HG02885 (cell line): ENCODE measurements around the gene COPS3.

Experiments used
- ATAC-seq: cut with Tn5 transposase; IDR thresholded peaks from one replicate; pipeline ENCODE4 v1.9.1; 2021; ENCODE audit warnings: mild to moderate bottlenecking; ENCODE audit not compliant: unreplicated experiment, poor library complexity

The COPS3 gene

DNA sequence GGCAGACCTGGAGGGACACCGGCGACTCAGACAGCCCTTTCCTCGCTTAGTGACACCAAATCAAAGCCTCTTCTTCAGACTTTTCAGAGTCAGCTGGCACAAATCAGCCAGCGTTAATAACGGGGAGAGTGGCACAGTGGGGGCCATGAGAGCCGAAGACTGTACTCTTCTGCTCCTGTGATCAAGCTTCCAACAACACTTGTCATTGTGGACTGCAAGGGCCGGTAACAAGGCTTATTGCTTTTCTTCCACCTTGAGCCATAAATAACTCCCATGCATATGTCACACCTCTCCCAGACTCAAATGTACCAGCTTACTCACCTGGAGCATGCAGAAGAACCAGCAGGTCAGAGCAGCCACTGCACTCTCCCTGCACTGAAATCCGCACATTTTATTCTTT, 56.9 kb downstream of the COPS3 start:
- no peak for ATAC-seq

DNA sequence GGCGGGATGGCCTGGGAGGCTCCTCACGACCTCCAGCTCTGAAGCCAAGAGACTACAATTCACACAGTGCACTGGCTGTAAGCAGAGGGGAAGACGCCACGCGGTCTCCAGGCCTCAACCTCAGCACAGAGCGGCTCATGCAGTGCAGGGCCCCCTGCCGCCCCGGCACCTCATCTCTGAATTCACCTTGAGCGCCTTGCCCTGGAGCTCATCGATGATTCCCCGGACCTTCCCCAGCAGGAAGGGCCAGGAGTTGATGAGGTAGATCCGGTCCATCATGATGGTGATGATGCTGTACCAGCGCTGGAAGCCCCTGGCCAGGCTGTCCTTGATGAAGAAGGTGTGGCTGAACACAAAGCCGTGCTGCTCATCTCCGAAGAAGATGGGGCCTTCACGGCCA, 57.3 kb downstream of the COPS3 start:
- no peak for ATAC-seq

DNA sequence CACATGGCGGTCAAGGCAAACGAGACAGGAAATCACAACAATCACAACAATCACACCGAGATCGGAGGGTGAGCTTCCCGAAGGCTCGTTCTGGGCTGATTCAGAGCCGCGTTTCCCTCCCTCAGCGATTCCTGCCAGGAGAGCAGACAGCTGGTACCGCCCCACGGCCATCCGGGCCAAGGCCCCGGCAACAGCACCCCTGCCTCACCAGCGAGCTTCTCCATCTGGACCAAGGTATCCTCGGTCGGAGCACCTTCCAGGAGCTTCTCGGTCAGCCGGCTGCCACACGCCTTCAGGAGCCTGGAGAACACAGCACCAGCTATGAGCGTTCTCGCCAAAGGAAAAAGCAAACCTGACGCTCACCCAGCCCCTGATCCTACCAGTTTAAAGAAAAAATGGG, 59.7 kb downstream of the COPS3 start:
- no peak for ATAC-seq

DNA sequence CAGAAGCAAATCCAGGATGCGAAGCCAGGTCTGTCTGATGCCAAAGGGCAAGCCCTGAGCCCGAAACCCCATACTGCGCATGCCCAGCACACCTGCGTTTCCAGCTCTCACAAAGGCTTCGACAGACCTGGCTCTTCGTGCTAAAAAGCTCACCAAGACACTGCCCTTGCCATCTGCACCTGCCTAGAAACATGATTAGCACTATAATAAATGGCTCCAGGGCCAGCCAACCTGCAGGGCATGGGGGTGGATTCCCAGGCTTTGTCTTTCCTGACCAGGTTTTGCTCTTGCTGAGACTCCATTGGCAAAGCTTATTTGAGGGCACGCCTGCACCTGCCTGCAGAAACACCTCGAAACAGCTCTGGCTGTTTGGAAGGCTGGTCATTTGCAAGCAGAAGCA, 60.5 kb downstream of the COPS3 start:
- no peak for ATAC-seq

DNA sequence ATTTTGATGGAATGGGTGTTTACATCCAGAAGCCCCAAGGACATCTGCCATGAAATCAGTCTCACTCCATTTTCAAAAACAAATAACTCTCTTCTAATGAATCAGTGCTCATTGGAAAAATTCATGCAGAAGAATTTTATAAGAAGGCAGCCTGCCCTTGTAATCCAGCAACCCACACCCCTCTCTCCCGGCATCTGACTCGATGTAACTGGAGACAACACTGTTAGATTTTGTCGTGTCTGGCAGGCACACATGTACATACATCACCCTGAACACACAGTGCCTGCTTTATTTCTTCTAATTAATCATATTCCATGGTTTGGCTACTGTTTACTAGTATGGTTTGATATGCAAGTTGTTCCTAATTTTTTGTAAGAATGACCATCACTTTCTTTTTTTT, 63.1 kb downstream of the COPS3 start:
- ATAC-seq, result no peak

DNA sequence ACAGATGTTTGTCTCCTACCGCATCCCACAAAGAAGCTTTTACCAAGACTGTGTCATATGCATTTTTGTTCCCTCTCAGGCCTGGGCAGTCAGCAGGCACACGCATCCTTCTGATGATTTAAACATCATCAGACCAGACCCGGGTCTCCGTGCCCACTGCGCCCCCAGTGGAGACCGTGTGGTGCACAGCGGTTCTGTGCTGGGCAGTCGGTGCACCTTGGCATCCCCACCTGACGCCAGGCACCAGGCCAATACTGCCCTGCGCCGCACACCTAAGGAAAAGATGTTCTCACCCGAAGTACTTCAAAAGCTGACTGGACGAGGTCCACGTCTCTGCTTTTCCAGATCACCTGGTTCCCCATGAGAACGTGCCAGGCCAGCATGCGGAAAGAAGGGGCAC, 64.3 kb downstream of the COPS3 start:
- no peak for ATAC-seq

DNA sequence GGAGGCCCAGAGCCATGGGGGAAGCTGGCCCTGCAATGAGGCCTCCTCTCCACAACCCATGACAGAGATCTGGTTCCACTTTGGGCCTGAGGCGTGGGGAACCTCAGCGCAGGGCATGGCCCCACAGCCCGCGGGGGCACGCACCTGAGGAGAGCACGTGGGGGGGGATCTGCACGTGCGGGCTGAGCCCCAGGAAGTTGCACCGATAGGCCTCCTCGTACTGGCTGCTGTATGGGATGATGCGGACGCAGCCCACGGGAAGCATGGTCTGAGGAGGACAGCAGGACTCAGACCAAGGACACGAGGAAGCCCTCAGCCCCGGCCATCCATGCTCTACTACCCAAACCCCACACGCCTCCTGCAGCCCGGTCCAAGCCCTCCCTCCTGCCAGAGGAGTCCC, 64.8 kb downstream of the COPS3 start:
- no peak for ATAC-seq

DNA sequence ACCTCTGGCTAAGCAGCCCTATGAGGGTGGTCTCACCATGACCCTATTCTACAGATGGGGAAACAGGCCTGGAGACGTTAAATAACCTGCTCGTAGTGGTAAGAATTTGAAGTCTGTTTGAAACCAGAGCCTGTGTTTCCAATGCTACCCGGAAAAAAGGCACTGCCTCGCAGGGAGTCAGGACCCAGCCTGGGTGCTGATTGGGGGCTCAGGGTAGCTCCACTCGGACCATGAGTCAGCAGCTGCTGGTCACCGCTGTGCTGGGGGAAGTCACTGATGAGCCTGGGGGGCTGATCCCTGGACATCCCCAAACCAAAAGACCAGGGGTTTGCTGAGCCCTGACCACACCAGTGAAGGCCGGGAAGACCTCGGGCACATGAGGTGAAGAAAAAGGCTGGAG, 65.5 kb downstream of the COPS3 start:
- no peak for ATAC-seq

DNA sequence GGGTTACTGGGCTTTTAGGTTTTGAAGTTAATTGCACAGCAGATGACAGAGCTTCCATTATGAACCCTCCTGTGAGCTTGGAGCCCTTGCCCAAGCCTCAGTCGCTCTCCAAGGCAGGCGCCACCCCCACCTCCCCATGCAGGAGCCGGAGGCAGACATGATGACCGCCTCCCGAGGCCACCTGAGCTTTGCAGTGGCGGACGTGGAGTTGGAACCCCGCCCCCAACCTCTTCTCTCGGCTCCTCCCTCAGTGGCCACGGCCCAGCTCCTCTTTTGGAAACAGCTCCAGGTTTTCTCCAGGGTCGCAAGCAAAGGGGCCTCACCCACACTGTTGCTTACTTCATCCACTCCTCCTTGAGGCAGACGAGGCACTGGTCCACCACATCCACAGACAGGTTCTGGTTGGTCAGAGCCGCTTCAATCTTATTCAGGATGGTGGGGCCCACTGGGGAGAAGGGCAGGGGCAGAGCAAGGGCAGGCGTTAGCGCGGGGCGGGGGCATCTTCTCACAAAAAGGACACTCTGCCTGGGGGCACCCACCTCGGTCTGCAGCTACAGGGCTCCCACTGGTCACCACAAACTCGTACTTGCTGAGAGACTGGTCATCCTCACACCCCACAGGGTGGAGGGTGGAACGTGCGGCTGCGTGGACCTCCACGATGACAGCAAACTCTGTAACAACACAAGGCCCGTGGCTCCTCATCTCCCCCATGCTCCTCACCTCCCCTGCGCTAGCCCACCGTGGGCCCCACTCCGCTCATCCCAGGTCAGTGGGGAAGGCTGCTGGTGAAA, 66.2 kb downstream of the COPS3 start:
- ATAC-seq, result no peak

DNA sequence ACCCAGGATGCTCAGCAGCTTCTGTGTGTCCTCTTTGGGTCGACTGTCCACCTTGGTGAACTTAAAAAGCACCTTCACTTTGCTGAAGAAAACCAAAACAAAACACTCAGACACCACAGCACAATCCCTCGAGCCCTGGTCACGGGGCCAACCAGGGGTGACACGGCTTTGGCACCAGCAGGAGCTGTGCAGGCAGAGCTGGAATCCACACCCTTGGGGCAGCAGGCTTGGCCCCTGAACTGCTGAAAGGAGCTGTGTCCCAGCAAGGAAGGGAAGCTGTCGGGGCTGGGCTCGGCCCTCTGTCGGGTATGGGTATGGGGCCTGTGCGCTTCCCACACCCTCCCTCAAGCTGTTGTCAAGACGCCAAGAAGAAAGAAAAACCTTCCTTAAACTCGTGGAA, 67.3 kb downstream of the COPS3 start:
- ATAC-seq, result no peak

DNA sequence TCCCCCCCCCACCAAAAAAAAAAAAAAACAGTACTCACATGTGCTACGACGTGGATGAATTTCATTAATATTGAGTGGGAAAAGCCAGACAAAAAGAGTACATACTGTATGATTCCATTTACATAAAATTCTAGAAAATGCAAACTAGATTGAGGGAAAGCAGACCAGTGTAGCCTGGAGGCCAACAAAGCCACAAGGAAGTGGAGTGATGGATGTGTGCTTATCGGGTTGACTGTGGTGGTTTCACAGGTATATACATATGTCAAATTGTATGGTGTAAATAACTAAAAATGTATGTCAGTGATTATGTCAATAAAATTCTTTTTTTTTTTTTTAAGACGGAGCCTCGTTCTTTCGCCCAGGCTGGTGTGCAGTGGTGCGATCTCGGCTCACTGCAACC, 73.0 kb downstream of the COPS3 start:
- ATAC-seq, result no peak

DNA sequence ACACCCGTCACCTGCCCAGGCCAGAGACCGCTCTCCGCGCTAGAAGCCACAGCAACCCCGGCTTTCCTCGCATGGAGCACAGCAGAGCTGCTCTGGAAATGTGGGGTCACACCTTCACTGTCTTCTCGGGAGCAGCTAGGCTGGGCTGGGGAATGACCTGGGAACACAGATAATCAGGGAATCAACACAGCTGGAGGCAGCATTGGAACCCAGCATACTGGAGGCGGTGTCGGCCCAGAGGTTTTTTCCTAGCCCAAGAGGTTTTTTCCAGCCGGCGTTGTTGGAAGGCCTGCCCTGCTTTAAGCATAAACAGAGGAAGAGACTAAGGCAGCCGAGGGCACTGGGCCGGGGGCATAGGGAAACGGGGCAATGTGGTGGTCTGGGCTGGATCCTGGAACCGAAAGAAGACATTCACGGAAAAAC, 74.1 kb downstream of the COPS3 start:
- ATAC-seq, result no peak

DNA sequence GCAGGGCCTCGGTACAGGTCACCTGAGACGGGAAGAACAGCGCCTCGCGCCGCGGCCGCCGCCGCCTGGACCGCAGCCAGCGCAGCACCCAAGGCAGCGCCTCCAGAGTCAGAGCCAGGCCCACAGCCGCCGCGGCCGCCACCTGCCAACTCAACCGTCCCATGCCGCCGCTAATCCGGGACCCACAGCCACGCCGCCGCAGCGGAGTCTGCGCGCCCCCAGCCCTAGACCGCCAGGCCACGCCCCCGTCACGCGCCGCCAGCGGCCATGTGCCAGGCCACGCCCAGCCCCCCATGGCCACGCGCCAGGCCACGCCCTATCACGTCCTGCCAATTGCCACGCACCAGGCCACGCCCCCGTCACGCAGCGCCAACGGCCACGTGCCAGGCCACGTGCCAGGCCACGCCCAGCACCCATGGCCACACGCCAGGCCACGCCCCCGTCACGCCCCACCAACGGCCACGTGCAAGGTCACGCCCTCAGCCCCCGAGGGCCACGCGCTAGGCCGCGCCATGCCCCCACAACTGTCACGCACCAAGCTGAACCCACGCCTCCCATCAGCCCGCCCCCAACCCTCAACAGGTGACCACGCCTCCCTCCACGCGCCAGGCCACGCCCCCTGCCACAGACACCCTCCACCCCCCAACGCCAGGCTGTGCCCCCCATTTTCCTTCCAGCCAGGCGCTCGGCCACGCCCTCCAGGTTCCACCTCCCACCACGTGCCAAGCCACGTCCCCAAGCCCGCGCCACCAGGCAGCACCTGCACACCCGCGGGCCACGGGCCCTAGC, 74.7 kb downstream of the COPS3 start, which contains the start of gene PLD6:
Gene PLD6 (minus strand): TSS at position 210 of the 789 bp plus-strand sequence. CDS start 47 bp downstream, at position 163.
- peak; percentile 70 for ATAC-seq

DNA sequence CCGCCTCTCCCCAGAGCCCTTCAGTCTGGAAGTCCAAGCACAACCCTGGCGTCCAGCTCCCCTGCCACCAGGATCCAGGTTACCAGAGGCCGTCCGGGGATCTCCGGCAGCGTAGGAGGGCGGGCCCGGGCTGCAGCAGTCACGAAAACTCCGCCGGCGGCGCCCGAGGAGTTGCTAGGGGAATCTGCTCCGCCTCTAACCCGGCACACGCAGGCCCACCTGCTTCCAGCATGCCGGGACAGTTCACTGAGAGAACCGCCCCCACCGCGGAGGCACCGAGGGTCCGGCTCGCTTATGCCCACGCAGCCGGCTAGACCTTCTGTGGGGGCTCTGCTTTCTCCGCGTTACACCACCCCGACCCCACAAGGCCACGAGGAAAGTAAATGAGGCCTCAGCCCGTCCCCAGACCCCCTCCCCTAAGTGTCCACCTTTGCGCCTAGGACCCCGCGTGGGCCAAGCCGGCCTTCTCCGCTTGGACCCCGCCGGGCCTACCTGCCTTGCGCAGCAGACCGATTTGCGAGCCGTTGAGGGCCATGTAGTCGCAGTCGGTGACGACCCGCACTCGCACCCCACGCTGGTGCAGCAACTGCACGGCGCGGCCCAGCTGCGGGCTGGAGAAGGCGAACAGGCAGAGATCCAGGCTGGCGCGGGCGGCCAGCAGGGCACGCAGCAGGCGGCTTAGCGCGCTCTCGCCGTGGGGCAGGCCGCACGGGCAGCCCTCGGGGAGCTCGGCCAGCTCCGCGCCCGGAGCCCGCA, 75.5 kb downstream of the COPS3 start:
- ATAC-seq, result peak; percentile 45

DNA sequence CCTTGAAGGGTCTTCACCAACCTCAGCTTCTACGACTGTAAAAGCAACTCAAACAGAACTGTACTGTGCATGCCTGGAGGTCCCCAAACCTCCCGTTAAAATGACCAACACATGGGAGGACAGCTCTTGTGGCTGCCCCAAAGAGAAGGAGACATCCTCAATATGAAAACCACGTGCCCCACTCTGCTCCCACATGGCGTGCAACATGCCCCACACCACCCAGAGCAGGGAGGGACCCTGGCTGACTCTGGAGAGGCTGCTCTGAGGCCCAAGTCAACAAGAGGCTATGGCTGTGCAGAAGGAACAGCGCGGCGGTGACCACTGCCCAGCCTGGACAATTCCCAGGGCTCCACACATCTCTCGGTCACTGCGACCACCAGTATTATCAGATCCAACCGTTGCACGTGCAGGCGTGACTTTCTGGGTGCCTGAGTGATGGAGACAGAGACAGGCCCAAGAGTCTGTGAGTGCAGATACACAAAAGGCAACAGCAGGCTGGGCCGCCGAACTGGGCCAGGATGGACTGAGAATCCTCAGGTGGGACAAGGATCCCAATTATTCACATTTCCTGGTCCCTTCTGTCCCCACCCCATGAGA, 76.3 kb downstream of the COPS3 start:
- ATAC-seq, result no peak

DNA sequence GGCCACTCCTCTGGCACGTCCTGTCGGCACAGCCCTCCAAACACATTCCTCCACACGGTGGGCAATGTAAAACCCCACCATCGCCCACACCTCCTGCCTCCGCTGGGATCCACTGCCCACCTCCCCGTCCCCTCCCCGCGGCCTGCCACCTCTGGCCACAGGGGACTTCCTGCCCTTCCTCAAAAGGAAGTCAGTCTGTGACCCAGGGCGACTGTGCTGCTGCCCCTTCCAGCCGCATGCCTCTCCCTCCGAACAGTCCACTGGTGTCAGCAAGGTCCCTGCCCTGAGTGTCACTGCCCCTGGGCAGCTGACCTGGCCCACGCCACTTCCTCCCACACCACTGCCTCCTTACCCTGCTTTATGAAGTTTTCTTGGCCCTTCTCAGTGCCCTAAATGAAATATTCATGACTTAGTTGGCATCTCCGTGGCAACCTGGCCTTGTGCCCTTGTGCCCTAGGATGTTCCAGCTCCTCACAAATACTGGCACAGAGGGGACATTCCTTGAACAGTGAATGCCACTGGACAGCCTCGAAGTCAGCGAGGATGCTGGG, 76.9 kb downstream of the COPS3 start:
- ATAC-seq, result no peak

DNA sequence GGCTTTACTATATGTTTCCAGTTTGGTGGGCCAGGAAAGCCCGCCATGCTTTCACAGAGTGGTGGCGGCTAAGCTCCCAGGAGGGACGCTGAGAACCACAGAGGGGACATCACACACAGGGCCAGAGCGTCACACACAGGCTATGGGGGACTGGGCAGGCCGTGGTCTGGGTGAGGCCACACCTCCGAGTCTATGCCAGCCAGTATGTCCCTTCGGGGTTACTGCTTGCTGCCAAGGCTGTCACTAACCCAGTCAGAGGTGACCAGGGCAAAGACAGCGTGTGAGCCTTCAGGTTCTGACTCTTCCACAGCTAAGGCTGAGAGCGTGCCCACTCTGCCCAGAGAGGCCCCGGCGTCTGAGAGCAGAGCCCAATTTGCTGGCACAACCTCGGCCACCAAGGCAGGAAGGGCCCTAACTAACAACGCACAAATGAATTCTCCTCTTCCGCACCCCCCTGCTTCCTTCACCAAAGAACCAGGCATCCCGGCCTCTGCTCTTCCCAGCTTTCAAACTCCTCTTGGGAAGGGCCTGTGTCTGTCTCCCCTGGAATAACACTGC, 77.8 kb downstream of the COPS3 start:
- no peak for ATAC-seq

DNA sequence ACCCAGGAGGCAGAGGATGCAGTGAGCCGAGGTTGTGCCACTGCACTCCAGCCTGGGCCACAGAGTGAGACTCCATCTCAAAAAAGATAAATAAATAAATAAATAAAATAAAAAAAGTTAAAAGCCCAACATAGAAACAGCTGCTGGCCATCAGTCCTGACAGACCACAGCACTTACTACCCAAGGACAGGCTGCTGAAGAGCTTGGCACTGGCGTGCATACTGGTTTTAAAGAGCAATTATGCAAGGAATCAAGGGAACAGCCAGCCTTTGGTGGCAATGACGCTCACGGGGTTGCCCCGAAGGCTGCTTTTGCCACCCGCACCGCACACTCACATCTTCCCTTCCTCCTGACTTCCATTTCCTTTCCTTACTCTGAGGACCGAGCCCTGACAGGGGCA, 79.1 kb downstream of the COPS3 start:
- ATAC-seq, result no peak

DNA sequence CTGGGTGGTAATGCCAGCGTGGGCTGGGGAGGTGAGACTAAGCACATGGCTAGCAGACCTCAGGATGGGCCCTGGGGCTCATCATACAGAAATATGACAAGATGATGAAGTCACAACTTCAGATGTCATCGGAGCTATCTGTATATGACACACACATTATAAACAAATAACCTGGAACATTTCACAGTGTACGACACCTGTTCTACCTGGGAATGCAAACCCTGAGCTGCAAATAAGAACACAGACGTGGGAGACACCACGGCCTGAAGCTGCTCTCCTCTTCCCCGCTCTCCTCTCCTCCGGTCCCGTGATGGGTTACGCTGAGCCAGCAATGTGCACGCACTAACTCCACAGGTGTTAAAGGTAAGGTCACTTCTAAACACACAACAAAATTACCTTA, 79.8 kb downstream of the COPS3 start:
- ATAC-seq, result no peak

DNA sequence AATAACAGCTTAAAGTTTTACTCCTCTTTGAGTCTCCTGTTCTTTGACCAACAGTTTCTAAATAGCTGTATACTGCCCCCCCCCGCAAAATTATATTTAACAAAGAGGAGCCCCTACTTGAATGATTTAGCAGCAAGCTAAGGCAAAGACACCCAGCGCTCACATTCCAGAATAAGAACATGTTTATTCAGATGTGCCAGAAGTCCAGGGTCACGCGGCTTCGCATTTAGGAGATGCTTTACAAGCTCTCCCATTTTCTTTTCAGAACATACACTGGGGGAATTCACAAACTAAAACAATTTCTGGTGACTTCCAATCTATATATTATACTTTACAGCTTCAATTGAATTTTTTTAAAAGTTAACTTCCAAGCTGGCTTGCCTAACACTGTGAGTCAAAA, 80.2 kb downstream of the COPS3 start:
- ATAC-seq, result no peak
